ENCODE data around the gene TCF23.

The TCF23 gene

DNA sequence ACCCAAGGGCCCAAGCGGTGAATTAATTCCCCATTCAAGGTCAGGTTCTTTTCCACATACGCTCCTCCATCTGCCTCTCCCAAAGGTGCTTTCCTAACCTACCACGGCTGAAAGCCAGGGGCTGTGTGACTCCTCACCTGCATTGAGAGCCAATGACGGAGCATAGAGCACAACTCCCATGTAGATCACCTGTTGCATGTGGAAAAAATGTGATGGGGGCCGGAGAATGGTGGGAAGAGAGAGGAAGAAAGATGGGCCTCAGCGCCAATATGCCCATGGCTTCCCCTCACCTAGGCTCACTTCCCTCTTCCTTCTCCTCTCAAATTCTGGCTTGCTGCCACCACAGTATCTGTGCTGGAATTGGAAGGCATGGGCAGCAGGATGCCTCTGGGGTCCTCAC, 57.5 kb downstream of the TCF23 start:
- Histone ChIP-seq H3K36me3 (ENCODE audit: control insufficient read depth, low read length) (peaks cover 83% of the 10 kb centered on the region), H3K27me3 (ENCODE audit: control insufficient read depth, low read length) (no peaks in the 10 kb centered on the region), H3F3A (ENCODE audit: control insufficient read depth, insufficient read depth) (no peaks in the 10 kb centered on the region; the same call in 1 of the 2 replicates), H3K4me2 (ENCODE audit: low read length) (no peak overlapping the region), H3K9me2 (replicated peaks; ENCODE audit: control insufficient read depth, low read length) (no peaks in the 10 kb centered on the region), H4K20me1 (ENCODE audit: control insufficient read depth, insufficient read depth, low read depth, low read length) (no peaks in the 10 kb centered on the region), H3K9me3 (ENCODE audit: control insufficient read depth, insufficient read depth, low read length) (no peaks in the 10 kb centered on the region), H3K4me3 (ENCODE audit: low read length) (no peak overlapping the region), H3K4me1 (ENCODE audit: control insufficient read depth, low read length) (peaks cover 27% of the 10 kb centered on the region), H3K79me2 (ENCODE audit: control insufficient read depth, low read length) (peaks cover 20% of the 10 kb centered on the region), H3K27ac (ENCODE audit: low read depth, low read length) (no peak overlapping the region)
- TF ChIP-seq CTCF (IDR thresholded peaks at IDR 0.05; ENCODE audit: low read depth, low read length, poor library complexity, severe bottlenecking) (no peak), EZH2phosphoT487 (IDR thresholded peaks at IDR 0.05; ENCODE audit: borderline replicate concordance, low read length) (no peak)
